Measurements from ENCODE around the gene PRIM2.
"Not testable (repeated sequence)": the region's sequence is repeated elsewhere in the genome, so short reads cannot be mapped to it uniquely, and the experiment has no call there.

The PRIM2 gene

DNA sequence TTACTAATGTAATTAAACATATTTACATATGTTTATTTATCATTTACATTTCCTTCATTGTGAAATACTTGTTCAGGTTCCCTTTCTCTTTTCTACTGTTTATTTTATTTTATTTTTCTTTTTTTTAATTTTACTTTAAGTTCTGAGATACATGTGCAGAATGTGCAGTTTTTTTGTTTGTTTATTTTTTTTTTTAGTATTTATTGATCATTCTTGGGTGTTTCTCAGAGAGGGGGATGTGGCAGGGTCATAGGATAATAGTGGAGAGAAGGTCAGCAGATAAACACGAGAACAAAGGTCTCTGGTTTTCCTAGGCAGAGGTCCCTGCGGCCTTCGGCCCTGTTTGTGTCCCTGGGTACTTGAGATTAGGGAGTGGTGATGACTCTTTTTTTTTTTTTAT, 8.7 kb upstream of the PRIM2 start:
- DNase-seq, result not testable (repeated sequence)

DNA sequence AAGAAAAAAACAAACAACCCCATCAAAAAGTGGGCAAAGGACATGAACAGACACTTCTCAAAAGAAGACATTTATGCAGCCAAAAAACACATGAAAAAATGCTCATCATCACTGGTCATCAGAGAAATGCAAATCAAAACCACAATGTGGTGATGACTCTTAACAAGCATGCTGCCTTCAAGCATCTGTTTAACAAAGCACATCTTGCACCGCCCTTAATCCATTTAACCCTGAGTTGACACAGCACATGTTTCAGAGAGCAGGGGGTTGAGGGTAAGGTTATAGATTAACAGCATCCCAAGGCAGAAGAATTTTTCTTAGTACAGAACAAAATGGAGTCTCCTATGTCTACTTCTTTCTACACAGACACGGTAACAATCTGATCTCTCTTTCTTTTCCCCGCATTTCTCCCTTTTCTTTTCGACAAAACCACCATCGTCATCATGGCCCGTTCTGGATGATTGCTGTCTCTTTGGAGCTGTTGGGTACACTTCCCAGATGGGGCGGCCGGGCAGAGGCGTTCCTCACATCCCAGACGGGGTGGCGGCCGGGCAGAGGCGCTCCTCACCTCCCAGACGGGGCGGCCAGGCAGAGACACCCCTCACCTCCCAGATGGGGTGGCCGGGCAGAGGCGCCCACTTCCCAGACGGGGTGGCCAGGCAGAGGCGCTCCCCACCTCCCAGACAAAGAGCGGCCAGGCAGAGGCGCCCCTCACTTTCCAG, 7.2 kb upstream of the PRIM2 start:
- DNase-seq, result not testable (repeated sequence)

DNA sequence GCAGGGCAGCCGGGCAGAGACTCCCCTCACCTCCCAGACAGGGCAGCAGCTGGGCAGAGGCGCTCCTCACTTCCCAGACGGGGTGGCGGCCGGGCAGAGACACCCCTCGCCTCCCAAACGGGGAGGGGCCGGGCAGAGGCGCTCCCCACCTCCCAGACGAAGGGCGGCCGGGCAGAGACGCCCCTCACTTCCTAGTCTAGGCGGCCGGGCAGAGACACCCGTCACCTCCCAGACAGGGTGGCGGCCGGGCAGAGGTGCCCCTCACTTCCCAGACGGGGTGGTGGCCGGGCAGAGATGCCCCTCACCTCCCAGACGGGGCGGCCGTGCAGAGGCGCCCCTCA, 6.6 kb upstream of the PRIM2 start:
- no peak for DNase-seq

DNA sequence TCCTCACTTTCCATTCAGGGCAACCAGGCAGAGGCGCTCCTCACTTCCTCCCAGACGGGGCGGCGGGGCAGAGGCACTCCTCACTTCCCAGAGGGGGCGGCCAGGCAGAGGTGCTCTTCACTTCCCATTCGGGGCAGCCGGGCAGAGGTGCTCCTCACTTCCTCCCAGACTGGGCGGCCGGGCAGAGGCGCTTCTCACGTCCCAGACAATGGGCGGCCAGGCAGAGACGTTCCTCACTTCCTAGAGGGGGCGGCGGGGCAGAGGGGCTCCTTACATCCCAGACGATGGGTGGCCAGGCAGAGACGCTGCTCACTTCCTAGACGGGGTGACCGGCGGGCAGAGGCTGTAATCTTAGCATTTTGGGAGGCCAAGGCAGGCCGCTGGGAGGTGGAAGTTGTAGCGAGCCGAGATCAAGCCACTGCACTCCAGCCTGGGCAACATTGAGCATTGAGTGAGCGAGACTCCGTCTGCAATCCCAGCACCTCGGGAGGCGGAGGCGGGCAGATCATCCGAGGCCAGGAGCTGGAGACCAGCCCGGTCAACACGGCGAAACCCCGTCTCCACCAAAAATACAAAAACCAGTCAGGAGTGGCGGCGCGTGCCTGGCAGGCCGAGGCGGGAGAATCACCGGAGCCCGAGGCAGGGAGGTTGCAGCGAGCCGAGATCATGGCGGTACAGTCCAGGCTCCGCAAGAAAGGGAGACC, 6.0 kb upstream of the PRIM2 start:
- DNase-seq, result not testable (repeated sequence)

DNA sequence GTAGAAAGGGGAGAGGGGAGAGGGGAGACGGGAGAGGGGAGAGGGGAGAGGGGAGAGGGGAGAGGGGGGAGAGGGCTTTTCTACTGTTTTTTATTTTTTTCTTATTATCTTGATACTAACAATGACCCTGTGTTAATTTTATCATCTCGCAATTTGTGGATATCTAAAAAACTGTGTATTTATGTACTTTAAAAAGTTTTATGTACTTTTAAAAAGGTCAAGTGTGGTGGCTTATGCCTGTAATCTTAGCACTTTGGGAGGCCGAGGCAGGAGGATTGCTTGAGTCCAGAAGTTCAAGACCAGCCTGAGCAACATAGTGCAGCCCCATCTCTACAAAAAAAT, 5.5 kb upstream of the PRIM2 start:
- DNase-seq, result no peak

DNA sequence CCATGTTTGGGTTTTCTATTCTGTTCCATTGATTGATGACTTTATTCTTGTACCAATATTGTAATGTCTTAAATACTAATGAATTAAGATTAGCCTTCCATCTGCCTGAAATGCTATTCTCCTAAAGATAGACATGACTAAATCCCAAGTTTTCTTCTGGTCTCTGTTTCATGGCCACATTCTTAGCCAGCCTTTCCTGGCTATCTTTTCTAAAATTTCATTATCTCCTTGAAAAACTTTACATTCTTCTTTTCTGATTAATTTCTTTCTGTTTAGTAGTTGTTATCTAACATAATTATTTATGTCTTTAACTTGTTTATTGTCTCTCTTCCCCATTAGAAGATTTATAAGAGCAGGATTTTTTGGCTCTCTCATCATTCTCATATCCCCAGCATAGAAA, 4.4 kb upstream of the PRIM2 start:
- DNase-seq, result no peak

DNA sequence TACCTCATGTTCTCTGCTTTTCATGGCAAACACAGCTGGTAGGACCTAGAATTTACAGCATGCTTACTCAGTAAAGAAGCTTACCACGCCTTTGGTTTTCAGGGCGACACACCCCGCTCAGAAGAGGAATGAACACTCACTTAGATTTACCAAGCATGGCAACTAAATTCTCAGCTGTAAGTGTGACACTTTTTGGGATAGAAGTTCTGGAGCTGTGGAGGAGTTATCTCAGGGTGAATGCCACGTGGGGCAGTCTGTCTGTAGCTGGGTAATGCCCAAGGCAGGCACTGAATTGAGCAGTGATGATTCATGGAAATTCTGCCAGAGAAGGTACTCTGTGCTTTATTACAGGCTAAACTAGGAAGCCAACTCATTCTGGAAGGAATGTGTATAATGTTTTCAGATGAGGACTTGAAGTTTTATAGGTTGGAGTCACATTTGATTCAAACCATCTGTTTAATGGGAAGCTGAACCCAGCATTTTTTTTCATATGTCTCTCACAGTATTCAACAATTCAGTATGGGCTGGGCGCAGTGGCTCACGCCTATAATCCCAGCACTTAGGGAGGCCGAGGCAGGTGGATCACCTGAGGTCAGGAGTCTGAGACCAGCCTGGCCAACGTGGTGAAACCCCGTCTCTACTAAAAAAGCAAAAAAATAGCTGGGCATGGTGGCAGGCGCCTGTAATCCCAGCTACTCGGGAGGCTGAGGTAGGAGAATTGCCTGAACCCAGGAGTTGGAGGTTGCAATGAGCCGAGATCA, 3.5 kb upstream of the PRIM2 start:
- DNase-seq, result peak in 1 of 51 donors; percentile 24

DNA sequence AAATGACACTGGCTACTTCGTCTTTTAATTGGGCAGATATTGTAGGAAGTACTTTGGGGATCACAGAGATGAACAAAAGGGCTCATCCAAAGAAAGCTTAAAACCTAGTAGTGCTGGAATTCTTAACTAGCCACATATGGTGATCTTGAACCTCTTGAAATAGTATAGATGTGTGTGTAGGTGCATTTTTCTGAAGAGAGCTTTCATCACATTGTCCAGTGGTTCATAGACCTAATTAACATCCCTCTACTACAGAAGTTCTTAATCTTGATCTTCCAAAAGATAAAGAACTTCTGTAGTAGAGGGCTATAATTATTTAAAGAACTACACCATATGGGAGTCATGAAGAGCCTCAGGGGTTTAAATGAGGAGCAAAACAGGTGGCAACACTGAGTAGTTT, 2.3 kb upstream of the PRIM2 start:
- DNase-seq, result no peak

DNA sequence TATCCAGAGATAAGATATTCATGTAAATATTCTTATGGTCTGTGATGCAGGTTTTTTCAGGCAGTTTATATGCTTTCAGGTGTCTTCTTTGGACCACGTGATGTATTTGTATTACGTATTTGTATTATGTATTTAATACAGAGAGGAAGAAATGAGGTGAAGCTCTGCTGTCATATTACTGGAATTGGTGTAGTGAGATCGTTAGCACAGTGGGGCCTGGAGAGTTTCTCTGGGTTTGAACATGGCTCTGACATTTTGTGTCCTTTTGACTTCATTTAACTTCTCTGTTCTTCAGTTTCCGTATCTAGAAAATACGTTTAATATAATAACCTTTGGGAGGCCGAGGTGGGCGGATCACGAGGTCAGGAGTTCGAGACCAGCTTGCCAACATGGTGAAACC, 1.6 kb upstream of the PRIM2 start:
- DNase-seq, result no peak

DNA sequence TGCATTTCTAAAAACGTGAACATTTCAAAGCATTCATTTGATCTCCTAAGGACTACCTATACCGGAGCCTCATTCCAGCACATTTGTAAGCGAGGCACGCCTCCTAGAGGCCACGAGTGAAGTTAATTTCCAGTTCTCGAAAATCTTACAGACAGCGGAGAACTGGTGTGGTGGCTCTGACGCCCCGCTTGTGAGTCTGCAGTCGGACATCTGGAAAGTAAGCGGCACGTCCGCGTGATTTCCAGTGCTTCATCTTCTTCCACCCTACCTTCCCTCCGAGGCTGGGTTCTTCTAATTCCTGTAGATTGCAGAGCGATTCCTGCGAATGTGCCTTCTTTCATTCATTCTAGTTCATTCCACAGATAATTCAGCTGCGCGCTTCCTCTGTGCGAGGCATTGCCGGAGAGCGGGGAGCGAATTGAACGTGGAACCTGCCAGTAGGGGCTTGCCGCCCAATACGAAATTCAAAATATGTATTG, 810 bp upstream of the PRIM2 start:
- DNase-seq, result peak; percentile 8 to 90 (median 63)

DNA sequence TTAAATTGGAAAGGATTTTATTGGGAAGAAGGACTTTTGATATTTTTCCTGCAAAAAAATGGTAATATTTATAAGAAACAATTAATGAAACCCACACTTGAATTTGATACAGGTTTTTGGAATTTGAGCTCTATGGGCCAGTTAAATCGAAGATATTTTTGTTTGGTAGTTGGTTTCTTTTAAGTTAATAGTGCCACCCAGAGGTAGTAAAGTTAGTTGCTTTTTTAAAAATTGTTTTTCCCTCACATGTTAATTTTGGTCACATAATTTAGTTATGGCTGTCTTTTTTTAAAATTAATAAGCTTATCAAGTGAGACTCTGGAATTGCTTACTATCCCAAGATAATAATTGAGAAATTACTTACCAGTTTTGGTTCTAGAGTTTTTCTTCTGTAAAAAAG, 7.1 kb downstream of the PRIM2 start:
- DNase-seq, result no peak

DNA sequence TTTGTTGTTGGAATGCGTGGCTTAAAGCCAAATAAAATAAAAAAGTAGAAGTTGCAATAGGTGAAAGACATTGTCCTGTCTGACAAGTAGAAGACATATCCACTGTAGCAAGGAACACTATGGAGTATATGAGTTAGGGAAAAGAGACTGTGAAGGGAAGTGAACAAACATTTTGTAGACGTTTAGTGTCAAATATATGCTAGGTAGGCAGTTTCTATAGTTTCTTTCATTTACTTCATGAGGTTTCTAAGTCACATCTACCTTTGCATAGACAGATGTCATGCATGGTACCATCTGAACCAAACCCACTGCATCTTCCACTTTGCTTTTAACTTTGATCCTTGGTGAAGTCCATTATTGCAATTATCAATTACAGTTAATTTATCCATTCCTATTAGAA, 9.9 kb downstream of the PRIM2 start:
- no peak for DNase-seq

DNA sequence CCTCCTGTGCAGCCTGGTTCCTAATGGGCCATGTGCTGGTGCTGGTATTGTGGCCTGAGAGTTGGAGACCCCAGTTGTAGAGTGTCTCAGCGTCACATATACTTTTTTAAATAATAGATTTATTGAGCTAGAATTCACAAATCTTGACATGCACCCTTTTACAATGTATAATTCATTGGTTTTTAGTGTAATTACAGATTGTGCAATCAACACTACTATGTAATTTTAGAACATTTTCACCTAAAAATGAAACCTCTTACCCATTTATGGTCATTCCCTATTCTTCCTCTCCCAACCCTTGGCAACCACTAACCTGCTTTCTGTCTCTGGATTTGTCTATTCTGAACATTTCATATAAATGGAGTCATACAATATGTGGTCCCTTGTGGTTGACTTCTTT, 10.6 kb downstream of the PRIM2 start:
- DNase-seq, result no peak

DNA sequence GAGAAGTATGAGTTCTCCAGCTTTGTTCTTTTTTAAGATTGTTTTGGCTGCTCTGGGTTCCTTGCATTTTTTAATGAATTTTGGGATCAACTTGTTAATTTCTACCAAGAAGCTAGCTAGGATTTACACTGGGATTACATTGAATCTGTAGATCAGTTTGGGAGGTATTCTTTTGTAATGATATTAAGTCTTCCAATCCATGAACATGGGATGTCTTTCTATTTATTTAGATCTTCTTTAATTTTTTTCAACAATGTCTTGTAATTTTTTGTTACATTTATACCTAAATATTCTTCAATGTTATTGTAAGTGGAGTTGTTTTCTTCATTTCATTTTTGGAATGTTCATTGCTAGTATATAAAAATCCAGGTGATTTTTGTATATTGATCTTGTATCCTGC, 12.5 kb downstream of the PRIM2 start:
- no peak for DNase-seq

DNA sequence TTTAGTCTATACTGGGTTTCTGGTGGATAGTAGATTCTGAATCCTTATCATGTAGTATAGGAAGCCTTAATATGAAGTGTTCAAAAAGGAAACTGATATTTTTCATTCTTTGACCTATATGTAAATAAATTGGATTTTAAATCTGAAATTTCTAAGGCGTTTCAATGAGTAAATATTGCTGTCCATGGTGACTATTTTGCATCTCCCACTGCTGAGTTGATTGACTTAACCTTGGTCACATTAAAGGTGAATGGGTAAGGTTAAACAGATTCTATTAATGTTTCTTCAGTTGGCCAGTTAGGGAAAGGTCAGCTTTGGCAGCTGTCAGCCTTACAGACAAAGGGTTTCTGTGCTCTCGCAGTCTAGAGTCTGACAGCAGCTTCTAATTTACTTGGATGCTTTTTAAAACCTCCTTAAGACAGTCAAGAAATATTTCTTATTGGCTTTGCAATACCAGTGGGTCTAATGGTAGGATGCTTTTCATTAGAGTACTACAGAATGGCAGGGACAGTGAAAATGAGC, 24.8 kb downstream of the PRIM2 start:
- DNase-seq, result no peak

DNA sequence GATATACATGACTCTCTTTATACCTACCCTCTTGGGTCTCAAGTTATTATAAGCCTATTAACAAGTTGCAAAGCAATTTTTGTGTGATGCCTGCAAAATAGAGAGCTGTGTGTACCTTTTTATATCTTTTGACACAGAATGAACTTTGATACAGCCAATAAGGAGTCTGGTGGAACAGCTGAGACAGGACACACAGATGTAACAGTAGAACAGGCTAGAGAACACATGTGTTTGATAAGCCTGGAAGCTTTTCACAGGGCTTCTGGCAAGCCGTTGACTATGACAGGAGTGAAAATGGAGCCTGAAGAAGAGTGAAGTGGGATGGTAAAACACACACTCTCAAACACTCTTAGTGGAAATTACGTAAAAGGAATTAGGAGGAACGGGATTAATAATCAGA, 25.9 kb downstream of the PRIM2 start:
- not testable (repeated sequence) for DNase-seq

DNA sequence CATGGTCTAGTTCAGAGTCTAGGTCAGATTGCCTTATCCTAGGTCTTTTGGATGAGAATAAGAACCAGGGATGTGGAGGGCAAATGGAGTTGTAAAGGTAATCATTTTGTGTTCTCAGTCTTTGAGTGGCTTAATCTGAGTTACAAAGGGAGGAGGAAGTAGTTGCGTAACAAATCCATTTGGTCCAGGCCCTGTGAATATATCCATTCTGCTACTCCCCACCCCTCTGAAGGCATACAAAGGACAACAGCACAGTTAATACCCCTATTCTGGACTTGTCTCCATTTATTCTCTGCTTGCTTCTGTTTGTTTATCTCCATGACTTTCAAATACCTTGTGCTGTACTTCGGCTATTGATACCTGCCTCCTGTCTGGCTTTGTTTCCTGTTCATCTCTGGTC, 29.3 kb downstream of the PRIM2 start:
- DNase-seq, result not testable (repeated sequence)

DNA sequence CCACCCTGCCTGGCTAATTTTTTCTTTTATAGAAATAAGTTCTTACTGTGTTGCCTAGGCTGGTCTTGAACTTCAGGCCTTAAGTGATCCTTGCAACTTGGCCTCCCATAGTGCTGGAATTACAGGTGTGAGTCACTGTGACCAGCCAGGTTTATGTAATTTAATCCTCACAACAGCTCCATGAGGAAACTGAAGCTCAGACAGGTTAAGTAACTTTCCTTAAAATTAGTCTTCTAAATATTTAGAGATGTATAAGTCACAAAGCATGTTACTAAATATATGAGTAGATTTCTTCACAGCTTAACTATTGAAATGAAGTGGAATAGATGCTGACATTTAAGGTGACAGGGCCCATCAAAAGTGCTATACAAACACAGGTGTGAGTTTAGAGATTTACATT, 30.2 kb downstream of the PRIM2 start:
- DNase-seq, result not testable (repeated sequence)

DNA sequence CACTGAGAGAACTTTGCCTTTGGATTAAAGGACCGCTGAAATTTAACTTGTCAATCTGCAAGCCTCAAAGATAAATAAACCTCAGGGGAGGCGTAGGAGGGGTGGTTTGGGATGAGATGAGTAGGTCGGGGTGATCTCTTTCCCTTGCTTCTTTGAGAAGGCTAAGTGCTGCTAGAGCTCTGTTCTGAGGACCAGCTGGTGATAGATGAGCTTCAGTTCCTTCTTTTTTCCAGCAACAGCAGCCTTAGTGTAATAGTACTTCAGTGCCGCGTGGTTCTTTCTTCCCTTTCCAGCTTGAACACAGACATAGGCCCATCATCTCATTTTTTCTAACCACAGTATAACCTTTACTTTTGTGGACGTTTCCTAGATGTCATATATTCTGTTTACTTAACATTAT, 33.0 kb downstream of the PRIM2 start:
- not testable (repeated sequence) for DNase-seq

DNA sequence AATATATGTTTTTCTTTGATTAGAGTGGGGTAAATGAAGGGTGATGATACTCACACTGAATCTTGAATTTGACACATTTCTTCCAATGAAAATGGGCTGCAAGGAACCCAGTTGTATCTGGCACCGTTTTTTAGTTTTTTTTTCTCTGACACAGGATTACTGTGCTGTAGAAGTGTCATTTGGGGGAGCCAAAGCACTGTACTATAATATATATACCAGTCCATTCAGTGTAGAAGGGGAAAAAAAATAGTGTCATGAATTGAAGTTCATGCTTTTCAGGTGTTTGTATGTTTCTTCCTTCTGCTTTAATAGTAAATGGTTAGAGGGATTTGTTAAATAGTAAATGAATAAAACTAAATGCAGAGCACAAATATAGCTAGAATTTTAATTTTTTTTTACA, 35.2 kb downstream of the PRIM2 start:
- not testable (repeated sequence) for DNase-seq

DNA sequence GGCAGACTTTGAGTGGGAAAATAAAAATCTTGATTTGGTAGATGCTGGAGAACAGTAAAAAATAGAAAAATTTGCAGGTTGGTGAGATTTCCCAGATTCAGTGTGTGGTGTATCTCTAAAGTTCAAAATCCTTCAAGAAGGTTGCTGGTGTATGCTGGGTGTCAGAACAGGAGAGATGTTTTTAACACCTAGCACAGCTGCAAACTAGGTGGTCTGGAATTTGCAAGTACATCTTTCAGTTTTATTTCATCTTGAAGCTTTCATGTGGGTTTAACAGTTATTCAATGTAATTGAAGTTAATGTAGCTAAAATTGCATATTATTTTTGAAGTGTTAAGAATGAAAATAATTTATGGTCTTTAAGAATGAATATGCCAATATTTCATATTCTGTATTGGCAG, 40.9 kb downstream of the PRIM2 start:
- DNase-seq, result not testable (repeated sequence)

DNA sequence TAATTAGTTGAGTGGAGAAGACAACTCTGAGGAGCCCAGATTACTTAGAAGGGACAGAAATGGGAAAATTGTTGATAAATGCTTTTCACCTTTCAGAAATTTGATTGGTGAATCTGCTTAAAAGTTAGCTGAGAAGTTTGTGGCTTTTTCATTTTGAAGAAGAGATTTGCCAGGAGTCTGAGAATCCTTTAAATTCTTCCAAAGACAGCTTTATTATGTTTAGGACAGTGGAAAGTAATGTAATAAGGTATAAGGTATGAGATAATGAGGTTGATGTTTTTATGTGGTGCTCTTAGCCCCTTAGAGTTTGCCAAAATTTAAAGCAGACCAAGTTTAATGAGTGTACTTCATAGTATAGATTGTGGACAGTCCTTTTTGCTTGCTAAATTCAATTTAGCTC, 42.3 kb downstream of the PRIM2 start:
- not testable (repeated sequence) for DNase-seq
